DND-41 (cell line): ENCODE measurements around the gene ARMH3.
A peak's percentile ranks its signal among the peaks of the same experiment; 100 is the strongest.

Experiments used
- ATAC-seq: fragments of 200-7000 bp; cut with Tn5 transposase; 3 replicates; pipeline ENCODE4 v1.9.1; 2021; ENCODE audit warnings: low read depth; ENCODE audit not compliant: insufficient read depth
- DNase-seq: peaks from one replicate; pipeline ENCODE4 v3.0.0-alpha.2; 2020
- H2AFZ ChIP-seq: 2 replicates; pipeline ENCODE4 v1.6.0; 2012; ENCODE audit warnings: low read depth, low read length
- H3K27ac ChIP-seq: 2 replicates; pipeline ENCODE4 v1.5.1; 2012; ENCODE audit warnings: low read length, inconsistent platforms
- H3K27me3 ChIP-seq: fragments of 200-600 bp; sonication (generic); 2 replicates; pipeline ENCODE4 v1.6.0; 2012; ENCODE audit warnings: low read length, mild to moderate bottlenecking, inconsistent platforms; ENCODE audit not compliant: insufficient read depth, poor library complexity
- H3K36me3 ChIP-seq: 2 replicates; pipeline ENCODE4 v1.5.1; 2012; ENCODE audit warnings: low read length, inconsistent platforms; ENCODE audit not compliant: insufficient read depth
- H3K4me1 ChIP-seq: 2 replicates; pipeline ENCODE4 v1.5.1; 2012; ENCODE audit warnings: mild to moderate bottlenecking, low read length; ENCODE audit not compliant: insufficient read depth
- H3K4me2 ChIP-seq: 2 replicates; pipeline ENCODE4 v1.6.0; 2012; ENCODE audit warnings: mild to moderate bottlenecking, moderate library complexity, low read length, inconsistent platforms; ENCODE audit not compliant: insufficient read depth
- H3K4me3 ChIP-seq, 2 experiments: fragments of 200-600 bp in 1 of 2; shearing (Covaris generic) in 1 of 2; 2 replicates each; pipeline ENCODE4 v1.5.1; 2012 to 2016; ENCODE audit warnings: inconsistent platforms in 2 of 2, low read length in 2 of 2, mild to moderate bottlenecking in 2 of 2, low read depth in 1 of 2, moderate library complexity in 1 of 2
- H3K79me2 ChIP-seq: 2 replicates; pipeline ENCODE4 v1.6.0; 2012; ENCODE audit warnings: low read length, inconsistent platforms; ENCODE audit not compliant: insufficient read depth
- H3K9ac ChIP-seq: 2 replicates; pipeline ENCODE4 v1.6.0; 2012; ENCODE audit warnings: low read depth, mild to moderate bottlenecking, inconsistent platforms, low read length, moderate library complexity
- H3K9me3 ChIP-seq: 2 replicates; pipeline ENCODE4 v1.5.1; 2012; ENCODE audit warnings: low read length, moderate library complexity, mild to moderate bottlenecking, inconsistent platforms; ENCODE audit not compliant: insufficient read depth, severe bottlenecking
- H4K20me1 ChIP-seq: 2 replicates; pipeline ENCODE4 v1.6.0; 2012; ENCODE audit warnings: low read length; ENCODE audit not compliant: insufficient read depth
- EZH2 ChIP-seq: IDR thresholded peaks from 3 replicates; pipeline ENCODE4 v1.6.1; 2012; ENCODE audit warnings: borderline replicate concordance, low read depth, mild to moderate bottlenecking, moderate library complexity, low read length, inconsistent platforms; ENCODE audit not compliant: severe bottlenecking
- TF ChIP-seq, protein P1 (sequence below): IDR thresholded peaks from 2 replicates; pipeline ENCODE4 v1.5.1; 2012; ENCODE audit warnings: borderline replicate concordance, low read length, moderate library complexity, mild to moderate bottlenecking; ENCODE audit not compliant: poor library complexity, severe bottlenecking; ENCODE audit errors: extremely low read depth

The ARMH3 gene

DNA sequence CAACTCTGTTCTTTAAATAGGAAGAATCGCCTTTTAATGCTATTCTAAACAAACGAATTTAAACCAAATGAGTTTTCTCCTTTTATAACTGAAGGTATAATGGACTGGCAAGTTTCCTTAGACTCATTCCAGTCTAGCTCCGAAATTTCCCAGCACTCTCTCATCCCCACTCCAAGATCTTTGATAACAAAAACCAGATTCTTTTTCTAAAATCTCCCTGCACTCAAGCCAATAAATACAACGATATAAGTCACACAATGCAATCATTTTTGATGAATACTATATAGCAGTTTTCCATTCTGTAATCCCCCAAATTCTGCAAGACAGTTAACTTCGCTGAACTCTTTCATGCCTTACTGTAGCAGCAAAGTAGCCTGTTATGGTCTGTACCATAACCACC, 239.6 kb downstream of the ARMH3 start:
- Histone ChIP-seq H3K4me3 (peak overlapping the region; percentile 67 to 87), H3K27me3 (no peaks in the 10 kb centered on the region), H2AFZ (no peak overlapping the region), H4K20me1 (peaks cover 65% of the 10 kb centered on the region), H3K9me3 (no peaks in the 10 kb centered on the region), H3K79me2 (peaks cover 86% of the 10 kb centered on the region), H3K27ac (peak overlapping the region; percentile 53), H3K9ac (peak overlapping the region; percentile 90), H3K4me1 (peaks cover 41% of the 10 kb centered on the region), H3K4me2 (peak overlapping the region; percentile 79), H3K36me3 (peaks cover 36% of the 10 kb centered on the region)
- ATAC-seq: no peak
- no peak for DNase-seq
- TF ChIP-seq EZH2: no peak
- TF ChIP-seq, protein P1, sequence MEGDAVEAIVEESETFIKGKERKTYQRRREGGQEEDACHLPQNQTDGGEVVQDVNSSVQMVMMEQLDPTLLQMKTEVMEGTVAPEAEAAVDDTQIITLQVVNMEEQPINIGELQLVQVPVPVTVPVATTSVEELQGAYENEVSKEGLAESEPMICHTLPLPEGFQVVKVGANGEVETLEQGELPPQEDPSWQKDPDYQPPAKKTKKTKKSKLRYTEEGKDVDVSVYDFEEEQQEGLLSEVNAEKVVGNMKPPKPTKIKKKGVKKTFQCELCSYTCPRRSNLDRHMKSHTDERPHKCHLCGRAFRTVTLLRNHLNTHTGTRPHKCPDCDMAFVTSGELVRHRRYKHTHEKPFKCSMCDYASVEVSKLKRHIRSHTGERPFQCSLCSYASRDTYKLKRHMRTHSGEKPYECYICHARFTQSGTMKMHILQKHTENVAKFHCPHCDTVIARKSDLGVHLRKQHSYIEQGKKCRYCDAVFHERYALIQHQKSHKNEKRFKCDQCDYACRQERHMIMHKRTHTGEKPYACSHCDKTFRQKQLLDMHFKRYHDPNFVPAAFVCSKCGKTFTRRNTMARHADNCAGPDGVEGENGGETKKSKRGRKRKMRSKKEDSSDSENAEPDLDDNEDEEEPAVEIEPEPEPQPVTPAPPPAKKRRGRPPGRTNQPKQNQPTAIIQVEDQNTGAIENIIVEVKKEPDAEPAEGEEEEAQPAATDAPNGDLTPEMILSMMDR: no peak

DNA sequence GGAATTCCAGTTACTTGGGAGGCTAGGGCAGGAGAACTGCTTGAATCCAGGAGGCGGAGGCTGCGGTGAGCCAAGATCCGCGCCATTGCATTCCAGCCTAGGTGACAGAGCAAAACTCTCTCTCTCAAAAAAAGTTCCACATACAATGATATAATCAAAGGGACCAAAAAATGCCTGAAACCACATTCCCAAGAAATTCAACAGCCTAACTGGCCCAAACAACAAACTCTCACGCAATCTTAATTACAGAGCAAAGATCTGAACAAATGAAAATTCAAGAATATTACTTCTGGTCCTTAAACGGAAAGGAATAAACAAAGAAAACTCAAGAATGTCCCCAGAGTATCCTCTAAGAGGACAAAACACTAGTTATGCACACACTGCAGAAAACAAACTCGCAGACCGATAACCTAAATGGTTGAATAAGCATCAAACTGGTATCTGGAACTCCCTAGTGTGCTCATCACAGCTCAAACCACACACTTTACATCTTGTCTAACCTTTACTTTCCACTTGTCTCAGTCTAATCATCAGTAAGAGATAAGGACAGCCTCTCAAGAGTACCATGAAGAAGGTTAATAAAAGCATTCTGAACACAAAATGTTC, 241.4 kb downstream of the ARMH3 start:
- Histone ChIP-seq H2AFZ (no peak overlapping the region), H3K27ac (peak overlapping the region; percentile 39; the same call in 1 of the 2 replicates), H3K36me3 (peaks cover 54% of the 10 kb centered on the region), H3K27me3 (no peaks in the 10 kb centered on the region), H3K9ac (peak overlapping the region; percentile 90), H3K4me2 (peak overlapping the region; percentile 79), H3K4me3 (peak overlapping the region in 1 of 2 experiments; percentile 87; a peak in 1 of 4 replicates), H3K79me2 (peaks cover 94% of the 10 kb centered on the region), H3K4me1 (peaks cover 34% of the 10 kb centered on the region), H4K20me1 (peaks cover 75% of the 10 kb centered on the region), H3K9me3 (no peaks in the 10 kb centered on the region)
- DNase-seq: no peak
- no peak for ATAC-seq
- TF ChIP-seq, protein P1: no peak
- TF ChIP-seq EZH2: no peak

DNA sequence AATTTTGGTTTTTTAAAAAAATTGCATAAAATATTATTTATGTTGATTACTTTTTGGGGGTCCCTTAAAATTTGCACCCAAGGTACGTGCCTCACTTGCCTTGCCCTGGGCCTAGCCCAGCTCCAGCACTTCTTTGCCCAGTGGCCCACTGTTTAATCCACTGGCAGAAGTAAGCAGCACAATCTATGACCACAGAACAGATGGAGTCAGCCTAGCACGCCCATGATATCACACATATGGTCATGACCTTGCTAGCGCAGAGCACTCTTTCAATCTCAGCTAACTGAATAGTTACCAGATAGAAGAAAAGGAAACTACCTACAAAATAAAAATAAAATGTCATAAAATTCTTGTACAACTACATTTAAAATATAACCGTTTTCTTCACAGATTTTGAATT, 243.4 kb downstream of the ARMH3 start:
- H3K4me1 ChIP-seq: peaks cover 25% of the 10 kb centered on the region
- peaks cover 95% of the 10 kb centered on the region for H3K79me2 ChIP-seq
- no peak for ATAC-seq
- no peak overlapping the region for H3K9ac ChIP-seq
- H4K20me1 ChIP-seq: peaks cover 70% of the 10 kb centered on the region
- TF ChIP-seq, protein P1: no peak
- no peak overlapping the region for H2AFZ ChIP-seq
- H3K4me2 ChIP-seq: no peak overlapping the region
- peaks cover 72% of the 10 kb centered on the region for H3K36me3 ChIP-seq
- H3K9me3 ChIP-seq: no peaks in the 10 kb centered on the region
- no peak for DNase-seq
- H3K27ac ChIP-seq: no peak overlapping the region
- no peak overlapping the region for H3K4me3 ChIP-seq
- H3K27me3 ChIP-seq: no peaks in the 10 kb centered on the region
